ENCODE data around the gene ARID1A.
"Not testable (repeated sequence)": the region's sequence is repeated elsewhere in the genome, so short reads cannot be mapped to it uniquely, and the experiment has no call there.

The ARID1A gene

DNA sequence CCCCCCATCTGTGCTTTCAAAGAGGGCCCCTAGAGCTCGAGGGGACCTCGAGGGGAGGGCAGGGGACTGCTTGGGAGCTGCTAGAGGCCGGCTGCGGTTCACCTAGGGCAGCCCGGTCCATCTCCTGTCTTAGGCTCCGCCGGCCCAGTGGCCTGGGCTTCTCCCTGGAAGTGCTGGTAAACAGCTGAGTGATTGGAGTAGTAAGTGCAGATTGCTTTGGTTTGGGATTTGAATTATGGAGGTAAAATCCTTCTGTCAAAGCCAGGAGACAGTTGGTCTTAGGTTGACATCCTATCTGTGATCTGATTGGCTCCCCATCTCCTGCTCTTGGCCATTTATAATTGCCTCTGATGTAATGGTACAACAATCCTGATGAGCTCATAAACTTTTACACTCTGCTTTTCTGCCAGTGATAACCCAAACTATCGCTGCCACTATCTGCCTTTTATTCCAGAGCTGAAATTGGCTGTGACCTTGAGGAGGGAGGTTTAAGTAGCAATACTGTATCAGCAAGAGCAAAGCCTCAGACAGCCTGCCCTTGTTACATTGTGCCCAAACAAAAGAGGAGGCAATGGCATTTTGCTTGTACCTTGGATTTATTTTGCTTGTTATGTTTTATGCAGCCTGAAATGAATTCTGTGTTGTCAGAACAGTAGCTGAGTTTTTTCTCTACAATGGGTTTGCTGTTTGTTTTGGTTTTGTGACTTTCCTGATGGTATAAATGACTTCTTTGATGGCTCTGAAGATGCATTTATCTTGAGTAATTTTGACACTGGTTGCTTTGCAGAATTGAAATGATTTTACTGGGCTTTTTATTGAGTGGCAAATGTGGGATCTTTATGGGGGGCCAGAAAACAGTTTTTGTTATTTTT lies 2.4 kb downstream of the ARID1A start:
- DNase-seq, result peak; percentile 61

DNA sequence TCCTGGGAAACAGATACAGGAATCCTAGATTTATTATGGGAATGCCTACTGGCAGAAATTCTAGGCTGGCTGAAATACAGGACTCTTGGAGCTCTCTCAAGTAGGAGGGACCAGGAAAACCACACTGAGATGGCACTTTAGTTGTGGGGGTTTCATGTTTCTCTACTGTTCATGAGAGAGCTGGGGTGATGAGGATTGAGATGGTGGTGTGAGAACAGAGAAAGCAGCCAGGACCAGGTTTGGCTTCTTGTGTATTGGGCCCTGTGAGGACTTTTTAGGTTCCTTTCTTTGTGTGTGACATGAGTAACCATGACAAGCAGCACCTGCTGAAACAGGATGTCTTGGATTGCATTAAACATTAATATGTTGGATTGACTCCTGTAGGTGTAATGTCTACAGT lies 4.9 kb downstream of the ARID1A start:
- DNase-seq, result no peak

GRCh38 chr1:26701266-26701994 lies 5.6 kb downstream of the ARID1A start:
- no peak for DNase-seq

GRCh38 chr1:26701995-26702679 lies 6.3 kb downstream of the ARID1A start:
- no peak for DNase-seq

DNA sequence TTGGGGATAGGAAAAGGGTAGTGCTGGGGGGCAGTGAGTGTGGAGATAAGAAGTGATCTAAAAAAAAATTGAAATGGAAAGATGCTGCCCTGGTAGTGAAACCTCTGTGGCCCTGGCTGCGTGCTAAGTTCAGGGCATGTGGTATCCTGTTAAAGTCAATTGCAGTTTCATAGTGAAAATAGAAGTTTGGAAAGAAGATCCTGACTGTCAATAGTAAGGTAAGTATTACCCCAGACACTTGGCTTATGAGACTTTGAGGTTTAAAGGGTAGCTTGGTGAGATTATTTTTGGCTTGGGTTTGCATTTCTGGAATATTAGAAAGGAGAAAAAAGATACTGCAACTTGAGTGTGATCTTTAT lies 6.8 kb downstream of the ARID1A start:
- no peak for DNase-seq

GRCh38 chr1:26703478-26703877 lies 7.7 kb downstream of the ARID1A start:
- no peak for DNase-seq

DNA sequence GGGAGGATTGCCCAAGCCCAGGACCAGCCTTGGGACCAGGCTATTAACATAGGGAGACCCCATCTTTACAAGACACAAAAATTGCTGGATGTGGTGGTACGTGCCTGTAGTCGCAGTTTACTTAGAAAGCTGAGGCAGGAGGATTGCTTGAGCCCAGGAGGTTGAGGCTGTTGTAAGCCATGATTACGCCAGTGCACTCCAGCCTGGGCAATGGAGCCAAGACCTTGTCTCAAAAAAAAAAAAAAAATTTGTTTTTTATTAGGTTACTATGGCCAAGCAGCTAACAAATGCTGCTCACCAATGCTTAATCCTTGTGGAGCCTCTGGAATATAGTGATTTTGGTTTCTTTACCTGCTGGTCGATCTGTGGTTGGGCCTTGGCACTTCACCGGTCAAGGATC lies 8.8 kb downstream of the ARID1A start:
- DNase-seq, result no peak

GRCh38 chr1:26705227-26705626 lies 9.4 kb downstream of the ARID1A start:
- not testable (repeated sequence) for DNase-seq

DNA sequence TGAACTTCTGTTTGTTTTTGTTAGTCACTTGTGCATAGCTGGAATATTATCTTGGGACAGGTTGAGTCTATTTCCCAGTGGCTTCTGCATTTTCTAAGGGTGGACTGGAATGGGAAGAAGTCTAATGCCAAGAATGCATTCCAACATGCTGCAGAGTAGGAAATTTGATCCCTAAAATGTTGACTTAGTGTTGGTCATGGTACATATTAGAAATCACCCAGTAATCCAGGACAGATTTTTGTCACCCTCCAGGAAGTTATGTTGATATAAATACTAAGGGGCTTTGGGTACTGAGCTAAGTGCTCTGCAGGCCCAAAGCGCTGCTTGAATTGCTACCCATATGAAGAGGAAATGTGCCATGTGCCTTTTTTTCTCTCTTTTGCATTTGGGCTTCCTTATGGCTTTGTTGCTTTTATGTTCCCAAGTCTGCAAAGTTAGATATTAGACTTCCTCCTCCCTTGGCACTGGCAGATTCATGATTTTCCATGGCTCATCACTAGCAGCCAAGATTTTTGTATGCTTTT lies 10.0 kb downstream of the ARID1A start:
- no peak for DNase-seq

GRCh38 chr1:26706315-26706714 lies 10.5 kb downstream of the ARID1A start:
- no peak for DNase-seq

GRCh38 chr1:26710811-26711210 lies 15.0 kb downstream of the ARID1A start:
- DNase-seq, result no peak

DNA sequence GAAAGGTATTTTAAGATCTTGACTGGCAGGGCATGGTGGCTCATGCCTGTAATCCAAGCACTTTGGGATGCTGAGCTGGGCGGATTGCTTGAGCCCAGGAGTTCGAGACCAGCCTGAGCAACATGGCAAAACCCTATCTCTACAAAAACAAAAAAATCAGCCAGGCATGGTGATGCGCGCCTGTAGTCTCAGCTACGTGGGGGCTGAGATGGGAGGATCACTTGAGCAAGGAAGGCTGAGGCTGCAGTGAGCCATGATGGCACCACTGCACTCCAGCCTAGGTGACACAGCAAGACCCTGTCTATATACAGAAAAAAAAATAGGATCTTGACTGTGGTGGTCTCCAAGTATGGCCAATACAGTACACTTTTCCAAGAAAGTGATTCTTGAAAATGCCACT lies 16.0 kb downstream of the ARID1A start:
- DNase-seq, result no peak

DNA sequence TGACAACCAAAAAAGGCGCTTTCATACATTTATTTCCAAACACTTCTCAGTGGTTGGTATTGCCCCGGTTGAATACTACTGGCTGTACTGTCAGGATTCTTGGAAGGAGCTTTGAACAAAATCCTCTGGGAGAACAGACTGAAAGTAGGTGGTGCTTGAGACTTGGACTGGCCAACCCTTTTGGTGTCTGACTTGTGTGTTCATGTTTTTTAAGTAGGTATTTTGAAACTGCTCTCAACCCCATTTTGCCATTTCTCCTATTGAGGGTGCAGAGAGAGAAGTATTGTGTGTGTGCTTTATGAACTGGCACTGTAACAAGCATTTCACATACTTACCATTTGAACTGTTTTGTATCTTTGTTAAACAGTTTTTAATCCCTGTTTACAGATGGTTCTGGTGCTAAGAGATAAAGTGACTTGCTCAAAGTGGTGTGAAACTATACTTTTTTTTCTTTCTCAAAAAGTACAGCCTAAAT lies 21.2 kb downstream of the ARID1A start:
- DNase-seq, result no peak

DNA sequence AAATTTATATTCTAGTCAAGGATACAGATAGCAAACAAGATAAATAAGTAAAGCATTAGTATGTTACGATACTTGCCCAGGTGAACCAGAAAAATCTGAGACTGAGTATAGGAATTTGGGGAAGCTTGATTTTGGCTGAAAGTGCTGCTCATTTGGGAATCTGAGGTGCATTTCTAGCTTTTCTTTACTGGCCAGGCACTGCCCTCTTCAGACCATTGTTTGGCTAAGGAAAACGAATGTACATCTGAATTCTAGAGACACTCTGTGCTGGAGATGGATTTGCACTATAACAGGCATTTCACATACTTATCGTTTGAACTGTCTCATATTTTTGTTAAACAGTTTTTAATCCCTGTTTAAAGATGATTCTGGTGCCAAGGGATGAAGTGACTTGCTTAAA lies 23.4 kb downstream of the ARID1A start:
- DNase-seq, result no peak

GRCh38 chr1:26721669-26722355 lies 26.0 kb downstream of the ARID1A start:
- DNase-seq, result no peak

DNA sequence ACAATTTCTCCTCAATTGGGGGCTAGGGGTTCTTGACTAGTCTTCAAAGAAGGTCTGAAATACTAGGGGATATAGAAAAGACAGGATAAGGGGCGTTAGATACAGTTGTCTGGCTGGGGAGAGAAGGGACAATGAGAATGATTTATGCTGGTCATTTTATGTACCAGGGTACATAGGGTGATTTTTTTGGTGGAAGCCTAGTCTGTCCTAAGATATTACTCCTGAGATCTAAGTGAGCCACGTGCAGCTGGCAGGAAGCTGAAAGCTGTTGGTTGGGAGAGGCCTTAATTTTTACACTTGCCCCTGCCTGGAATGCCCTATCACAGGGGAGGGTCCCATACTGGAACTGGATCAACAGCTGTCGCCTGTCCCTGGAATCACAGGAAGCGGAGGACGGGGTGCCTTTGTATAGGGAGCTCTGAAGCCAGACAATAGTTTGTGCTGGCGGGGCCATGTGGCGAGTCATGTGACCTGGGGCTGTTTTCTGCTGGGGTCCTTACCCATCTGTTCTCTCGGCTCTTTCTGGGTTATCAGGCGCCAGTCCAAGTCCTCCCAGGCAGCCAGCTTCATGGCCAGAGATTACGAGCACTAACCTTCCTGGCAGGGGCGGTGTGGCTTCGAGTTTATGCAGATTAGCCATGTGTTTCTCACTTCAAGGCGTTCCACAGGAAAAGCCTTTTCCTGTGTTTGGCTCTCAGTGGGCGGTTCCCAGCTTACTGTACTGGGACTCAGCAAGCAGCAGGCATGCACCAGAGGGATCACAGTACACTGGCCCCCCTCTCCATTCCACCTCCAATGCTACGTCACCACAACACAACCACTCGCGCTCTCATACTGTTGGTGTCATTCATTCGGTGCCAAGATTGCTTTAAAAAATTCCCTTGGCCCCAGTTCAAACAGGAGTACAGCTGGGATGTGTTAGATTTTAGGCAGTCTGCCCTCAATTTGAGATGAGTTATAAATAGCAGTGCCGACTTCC lies 27.5 kb downstream of the ARID1A start:
- peak; percentile 33 for DNase-seq

DNA sequence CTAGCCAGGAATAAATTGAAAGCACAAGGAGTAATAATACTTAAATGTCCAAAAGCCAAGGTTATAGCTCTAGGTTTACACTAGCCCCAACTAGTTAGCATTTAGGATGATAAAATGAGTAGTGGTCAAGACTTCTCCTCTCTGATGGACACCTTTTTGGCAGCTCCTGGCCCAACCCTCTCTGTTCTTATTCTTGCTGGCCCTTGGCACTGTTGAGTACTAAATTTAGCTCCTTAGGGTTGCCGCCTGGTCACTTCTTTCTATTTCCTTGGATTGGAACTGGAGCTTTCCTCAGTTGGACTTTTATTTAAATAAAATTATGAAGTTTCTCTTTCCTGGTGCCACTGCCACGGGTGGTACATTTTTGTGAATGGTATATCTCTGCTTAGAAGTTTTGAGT lies 28.3 kb downstream of the ARID1A start:
- no peak for DNase-seq

- DNase-seq, result no peak
Observed at GRCh38 chr1:26724926-26725325, 29.1 kb downstream of the ARID1A start.

DNA sequence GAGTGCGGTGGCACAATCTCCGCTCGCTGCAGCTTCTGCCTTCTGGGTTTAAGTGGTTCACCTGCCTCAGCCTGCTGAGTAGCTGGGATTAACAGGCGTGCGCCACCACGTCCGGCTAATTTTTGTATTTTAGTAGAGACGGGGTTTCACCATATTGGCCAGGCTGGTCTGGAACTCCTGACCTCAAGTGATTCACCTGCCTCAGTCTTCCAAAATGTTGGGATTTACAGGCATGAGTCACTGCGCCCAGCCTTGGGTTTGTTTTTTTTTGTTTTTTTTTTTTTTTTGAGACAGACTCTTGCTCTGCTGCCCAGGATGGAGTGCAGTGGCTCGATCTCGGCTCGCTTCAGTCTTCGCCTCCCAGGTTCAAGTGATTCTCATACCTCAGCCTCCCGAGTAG lies 30.1 kb downstream of the ARID1A start:
- DNase-seq, result not testable (repeated sequence)

- DNase-seq, result no peak
Observed at GRCh38 chr1:26726784-26727183, 31.0 kb downstream of the ARID1A start.

- DNase-seq, result no peak
Observed at GRCh38 chr1:26727476-26727875, 31.7 kb downstream of the ARID1A start.

- no peak for DNase-seq
Observed at GRCh38 chr1:26728645-26729044, 32.8 kb downstream of the ARID1A start.
